Measurements from ENCODE around the gene RANBP17. TPM values are rescaled to one million over a fixed set of nuclear protein-coding genes. Genes with fewer than 3 reads are reported as not detected.
"Not testable (repeated sequence)": the region's sequence is repeated elsewhere in the genome, so short reads cannot be mapped to it uniquely, and the experiment has no call there.

RANBP17 gene
- total and polyA plus RNA-seq, 12 donors = 0.55 to 12.9 (median 5.9) TPM

- intact Hi-C loops (cut with DNase I) = no loop called here
These were observed 433.5 kb downstream of the RANBP17 start for GRCh38 chr5:171295299-171295698.

GRCh38 chr5:171295801-171296200 is 434.0 kb downstream of the RANBP17 start:
- DNase-seq (no peak), ATAC-seq (no peak)
- 90 to 91% methylated on average over 5 of the region's 5 CpGs for WGBS, 2 donors
- no peaks in the 10 kb centered on the region for H3K4me1 ChIP-seq
- H3K27ac ChIP-seq = no peak overlapping the region
- no peaks in the 10 kb centered on the region for H3K9me3 ChIP-seq
- no peak overlapping the region for H3K4me3 ChIP-seq
- H3K36me3 ChIP-seq = no peaks in the 10 kb centered on the region
- intact Hi-C loops (cut with DNase I) = no loop called here
- peaks cover 0 to 4% (median 0%) of the 10 kb centered on the region in 7 donors for H3K27me3 ChIP-seq
- no peak for TF ChIP-seq CTCF (IDR thresholded peaks at IDR 0.05)

More at GRCh38 chr5:171295299-171295698, 433.5 kb downstream of the RANBP17 start:
- Histone ChIP-seq H3K27ac (no peak overlapping the region), H3K4me1 (no peaks in the 10 kb centered on the region), H3K27me3 (peaks cover 0 to 4% (median 0%) of the 10 kb centered on the region in 7 donors), H3K9me3 (no peaks in the 10 kb centered on the region), H3K36me3 (no peaks in the 10 kb centered on the region), H3K4me3 (no peak overlapping the region)
- DNase-seq = no peak
- ATAC-seq = no peak
- no peak for TF ChIP-seq CTCF (IDR thresholded peaks at IDR 0.05)
- WGBS, 2 donors = 55 to 71% methylated on average over 1 of the region's 1 CpG

GRCh38 chr5:171297941-171298340 is 436.1 kb downstream of the RANBP17 start:
- H3K36me3 ChIP-seq; H3K4me1 ChIP-seq; H3K4me3 ChIP-seq; H3K9me3 ChIP-seq; DNase-seq; ATAC-seq; intact Hi-C loops (cut with DNase I); H3K27ac ChIP-seq: not testable (repeated sequence)
- WGBS, 2 donors = 97 to 98% methylated on average over 6 of the region's 6 CpGs
- H3K27me3 ChIP-seq = peaks cover 0 to 16% (median 0%) of the 10 kb centered on the region in 7 donors

GRCh38 chr5:171299228-171299627 is 437.4 kb downstream of the RANBP17 start:
- no peak for ATAC-seq
- 90% methylated on average over 4 of the region's 4 CpGs for WGBS, 2 donors
- DNase-seq = no peak
- TF ChIP-seq CTCF (IDR thresholded peaks at IDR 0.05) = no peak
- Histone ChIP-seq H3K27me3 (peaks cover 0 to 27% (median 6%) of the 10 kb centered on the region in 7 donors), H3K4me1 (no peaks in the 10 kb centered on the region), H3K36me3 (no peaks in the 10 kb centered on the region), H3K27ac (no peak overlapping the region), H3K4me3 (no peak overlapping the region), H3K9me3 (no peaks in the 10 kb centered on the region)
- intact Hi-C loops (cut with DNase I) = no loop called here

GRCh38 chr5:171299851-171300250 is 438.0 kb downstream of the RANBP17 start:
- no peak overlapping the region for H3K4me3 ChIP-seq
- no peaks in the 10 kb centered on the region for H3K9me3 ChIP-seq
- ATAC-seq = no peak
- no peak for TF ChIP-seq CTCF (IDR thresholded peaks at IDR 0.05)
- 95 to 96% methylated on average over 2 of the region's 2 CpGs for whole genome bisulfite sequencing, 2 donors
- H3K27ac ChIP-seq = no peak overlapping the region
- H3K36me3 ChIP-seq = no peaks in the 10 kb centered on the region
- no peak for DNase-seq
- no peaks in the 10 kb centered on the region for H3K4me1 ChIP-seq
- intact Hi-C loops (cut with DNase I) = no loop called here
- H3K27me3 ChIP-seq = peaks cover 0 to 33% (median 12%) of the 10 kb centered on the region in 7 donors
